ENCODE data around the gene LRRC28.

The LRRC28 gene

GRCh38 chr15:99402014-99402729, 150.9 kb downstream of the LRRC28 start:
- DNase-seq, result no peak

- DNase-seq, result no peak
Observed at GRCh38 chr15:99403597-99403996, 152.3 kb downstream of the LRRC28 start.

DNA sequence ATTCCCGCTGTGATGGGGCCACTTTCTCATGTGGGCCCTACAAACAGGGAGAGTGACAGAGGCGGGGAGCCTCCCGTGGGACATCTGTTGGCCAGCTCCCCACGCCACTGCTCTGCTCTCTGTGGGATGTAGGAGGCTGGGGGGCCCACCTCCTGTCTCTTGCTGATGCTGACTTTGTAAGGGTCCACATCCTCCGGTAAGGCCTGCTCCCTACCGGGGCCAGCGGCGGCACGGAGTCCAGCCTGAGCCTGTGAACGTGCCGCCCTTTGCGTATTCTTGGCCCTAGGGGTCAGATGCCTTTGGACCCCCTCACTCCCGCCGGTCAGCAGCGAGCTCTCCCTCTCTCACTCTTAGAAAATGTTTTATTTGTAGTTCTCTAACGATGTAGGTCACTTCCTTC, 153.2 kb downstream of the LRRC28 start:
- DNase-seq, result no peak

DNA sequence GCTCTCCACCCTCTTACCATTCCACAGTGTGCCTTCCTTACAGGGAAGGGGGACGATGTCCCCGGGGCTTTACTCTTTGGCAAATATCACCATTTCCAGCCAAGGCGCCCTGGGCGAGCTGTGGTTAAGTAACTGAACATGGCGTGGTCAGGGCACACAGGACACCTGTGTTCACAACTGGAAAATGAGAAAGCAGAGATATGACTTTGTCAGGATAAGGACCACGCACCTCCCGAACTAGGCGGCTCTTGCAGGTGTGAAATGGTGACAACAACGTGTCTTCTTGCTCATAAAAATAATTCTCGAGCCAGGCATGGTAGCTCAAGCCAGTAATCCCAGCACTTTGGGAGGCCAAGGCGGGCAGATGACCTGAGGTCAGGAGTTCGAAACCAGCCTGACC, 154.8 kb downstream of the LRRC28 start:
- no peak for DNase-seq

- DNase-seq, result no peak
Observed at GRCh38 chr15:99406716-99407487, 155.6 kb downstream of the LRRC28 start.

DNA sequence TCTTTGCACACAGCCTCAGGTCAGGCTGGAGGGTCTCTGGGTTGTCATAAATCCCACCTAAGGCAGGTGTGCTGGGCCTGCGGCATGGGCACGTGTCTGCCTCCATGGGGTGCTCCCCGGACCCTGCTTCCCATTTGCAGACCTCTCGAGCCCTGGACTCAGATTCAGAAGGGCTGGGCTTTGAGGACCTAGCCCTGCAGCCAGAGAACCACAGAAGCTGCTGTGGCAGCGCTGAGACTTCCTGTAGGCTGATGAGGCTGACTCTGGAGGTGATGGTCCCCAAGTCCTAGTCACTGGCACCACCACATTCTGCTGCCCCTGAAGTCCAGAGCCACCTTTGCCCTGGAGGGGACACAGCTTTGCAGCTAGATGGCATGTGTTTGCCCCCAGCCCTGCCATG, 156.4 kb downstream of the LRRC28 start:
- DNase-seq, result no peak

GRCh38 chr15:99408236-99409096, 157.2 kb downstream of the LRRC28 start:
- DNase-seq, result no peak

- DNase-seq, result no peak
Observed at GRCh38 chr15:99409097-99409473, 157.8 kb downstream of the LRRC28 start.

DNA sequence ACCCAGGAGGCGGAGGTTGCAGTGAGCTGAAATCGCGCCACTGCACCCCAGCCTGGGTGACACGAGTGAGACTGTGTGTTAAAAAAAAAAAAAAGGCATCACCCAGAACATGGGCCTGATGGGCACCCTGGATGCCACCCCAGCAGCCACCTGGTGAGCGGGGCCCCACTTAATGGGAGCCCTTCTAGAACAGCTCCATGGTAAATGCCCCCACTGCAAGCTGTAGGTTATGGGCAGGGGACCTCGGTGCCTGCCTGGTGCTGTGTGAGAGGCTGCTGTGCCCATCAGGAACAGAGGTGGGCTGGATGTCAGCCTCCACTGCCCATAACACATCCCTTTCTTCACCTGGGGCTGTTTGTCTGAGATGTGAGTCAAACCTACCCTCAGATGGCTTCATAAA, 158.3 kb downstream of the LRRC28 start:
- DNase-seq, result peak; percentile 26

- no peak for DNase-seq
Observed at GRCh38 chr15:99410477-99410876, 159.2 kb downstream of the LRRC28 start.

GRCh38 chr15:99411234-99411633, 160.0 kb downstream of the LRRC28 start:
- no peak for DNase-seq

DNA sequence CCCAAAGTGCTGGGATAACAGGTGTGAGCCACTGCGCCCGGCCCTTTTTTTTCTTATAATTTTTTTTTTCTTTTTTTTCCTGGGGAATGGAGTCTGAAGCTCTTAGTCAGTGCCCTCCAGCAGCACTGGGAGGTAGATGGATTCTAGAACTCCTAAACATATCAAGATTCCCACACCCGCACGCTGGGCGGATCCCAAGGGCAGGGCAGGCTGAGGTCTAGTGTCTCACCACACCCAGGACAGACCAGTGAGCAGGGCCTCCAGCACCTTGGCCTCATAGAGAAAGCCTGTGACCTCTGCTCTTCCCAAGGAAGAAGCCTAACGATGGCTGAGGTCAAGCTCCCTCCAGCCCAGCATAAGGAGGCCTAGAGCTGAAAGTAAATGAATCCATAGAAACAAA, 160.8 kb downstream of the LRRC28 start:
- no peak for DNase-seq

GRCh38 chr15:99412626-99413025, 161.3 kb downstream of the LRRC28 start:
- DNase-seq, result no peak

- DNase-seq, result no peak
Observed at GRCh38 chr15:99413955-99414754, 162.9 kb downstream of the LRRC28 start.

GRCh38 chr15:99414755-99415731, 163.8 kb downstream of the LRRC28 start:
- peak; percentile 34 for DNase-seq

GRCh38 chr15:99416191-99417188, 165.2 kb downstream of the LRRC28 start:
- peak; percentile 43 for DNase-seq

- no peak for DNase-seq
Observed at GRCh38 chr15:99421172-99421656, 169.9 kb downstream of the LRRC28 start.

- no peak for DNase-seq
Observed at GRCh38 chr15:99421758-99422157, 170.5 kb downstream of the LRRC28 start.

DNA sequence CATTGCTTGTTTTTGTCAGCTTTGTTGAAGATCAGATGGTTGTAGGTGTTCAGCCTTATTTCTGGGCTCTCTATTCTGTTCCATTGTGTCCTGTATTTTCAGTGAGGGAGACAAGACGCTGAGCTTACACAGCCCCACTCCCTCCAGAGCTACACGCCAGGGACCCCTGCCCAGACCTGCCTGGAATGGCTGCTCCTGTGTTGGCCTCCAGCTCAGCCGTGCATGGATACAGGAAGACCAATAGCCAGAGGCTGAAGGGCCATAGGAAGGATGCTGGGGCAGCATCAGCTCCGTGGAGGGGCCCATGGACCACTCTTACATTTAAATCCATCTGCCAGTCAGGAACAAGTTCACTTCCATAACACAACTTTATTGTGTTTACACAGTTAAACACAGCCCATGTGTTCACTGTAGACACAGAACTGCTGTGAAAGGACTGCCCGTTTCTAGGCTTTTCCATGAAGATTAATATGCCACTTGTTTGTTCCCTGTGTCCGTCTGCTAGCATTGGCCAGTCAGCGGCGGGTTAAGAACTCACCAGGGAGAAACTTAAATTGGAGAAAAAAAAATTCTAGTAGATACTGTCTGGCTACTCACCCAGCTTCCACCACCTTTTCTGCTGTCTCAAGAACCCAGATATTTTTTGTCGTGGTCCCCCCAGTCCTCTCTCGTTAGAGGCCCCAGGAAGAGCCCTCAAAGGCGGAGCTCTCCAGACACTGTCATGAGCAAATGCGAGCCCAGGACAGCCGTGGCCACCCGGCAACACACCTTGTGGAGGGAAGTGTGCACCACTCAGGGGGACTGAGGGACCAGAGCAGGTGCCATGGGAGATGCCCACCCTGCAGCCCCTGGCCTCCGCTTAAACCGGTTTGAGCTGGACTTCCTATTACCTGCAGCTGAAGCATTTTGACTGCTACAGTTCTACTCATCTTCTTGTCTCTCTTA, 172.2 kb downstream of the LRRC28 start:
- no peak for DNase-seq

Measured in right forelimb (tissue), 1 donor.